Breast epithelium (tissue), 3 donors: ENCODE results near the gene LRG1.

Experiments used
- CTCF ChIP-seq, 3 donors: fragments of 450-650 bp; IDR thresholded peaks; one replicate each; pipeline ENCODE4 v1.5.1; 2016 to 2017; ENCODE audit warnings: antibody characterized with exemption in 3 of 3, mild to moderate bottlenecking in 3 of 3, moderate library complexity in 3 of 3
- POLR2A ChIP-seq: fragments of 450-650 bp; IDR thresholded peaks from one replicate; pipeline ENCODE4 v1.6.1; 2016; ENCODE audit warnings: antibody characterized with exemption, mild to moderate bottlenecking, moderate library complexity

- no peak for TF ChIP-seq CTCF (IDR thresholded peaks at IDR 0.05)
- no peak for TF ChIP-seq POLR2A
Observed at GRCh38 chr19:4586245-4586644, 46.4 kb upstream of the LRG1 start.
